RPMI7951 (cell line): ENCODE measurements around the gene LIAS. TPM values are rescaled to one million over a fixed set of nuclear protein-coding genes. Genes with fewer than 3 reads are reported as not detected.
"Not testable (repeated sequence)": the region's sequence is repeated elsewhere in the genome, so short reads cannot be mapped to it uniquely, and the experiment has no call there.

Experiments used
- DNase-seq: peaks from one replicate; pipeline ENCODE4 v3.0.0-alpha.2; 2012; ENCODE audit warnings: low read depth
- total RNA-seq: library from RNA; depleted of rRNA; stranded (reverse); fragments of >200 nt; shearing (Covaris generic); gene quantifications from 2 replicates; pipeline ENCODE4 v1.2.3, GENCODE V29; 2014

The LIAS gene
- total RNA-seq, 1 experiment from 2014 or later, result 8.1 TPM

- no peak for DNase-seq
These were observed 39.3 kb downstream of the LIAS start for GRCh38 chr4:39497909-39498726.

- no peak for DNase-seq
These were observed 39.8 kb downstream of the LIAS start for GRCh38 chr4:39498727-39499020.

- DNase-seq, result no peak
These were observed 43.3 kb downstream of the LIAS start for GRCh38 chr4:39502019-39502663.

- not testable (repeated sequence) for DNase-seq
These were observed 43.8 kb downstream of the LIAS start for GRCh38 chr4:39502664-39503035.

- no peak for DNase-seq
These were observed 45.7 kb downstream of the LIAS start for GRCh38 chr4:39504538-39504937.

- no peak for DNase-seq
These were observed 46.7 kb downstream of the LIAS start for GRCh38 chr4:39505581-39505980.

- DNase-seq, result no peak
These were observed 51.6 kb downstream of the LIAS start for GRCh38 chr4:39510348-39510929.

- not testable (repeated sequence) for DNase-seq
These were observed 55.4 kb downstream of the LIAS start for GRCh38 chr4:39514266-39514665.

GRCh38 chr4:39514888-39515401 lies 56.1 kb downstream of the LIAS start:
- no peak for DNase-seq

- DNase-seq, result not testable (repeated sequence)
These were observed 57.0 kb downstream of the LIAS start for GRCh38 chr4:39515669-39516401.

GRCh38 chr4:39516407-39516966 lies 57.6 kb downstream of the LIAS start:
- no peak for DNase-seq

GRCh38 chr4:39518484-39518883 lies 59.6 kb downstream of the LIAS start:
- DNase-seq, result no peak

- peak; percentile 47 for DNase-seq
These were observed 62.5 kb downstream of the LIAS start for GRCh38 chr4:39521253-39521919.

GRCh38 chr4:39522068-39522467 lies 63.2 kb downstream of the LIAS start:
- no peak for DNase-seq

GRCh38 chr4:39524161-39524957 lies 65.5 kb downstream of the LIAS start:
- DNase-seq, result no peak

GRCh38 chr4:39525822-39526690 lies 67.2 kb downstream of the LIAS start:
- DNase-seq, result no peak

- DNase-seq, result no peak
These were observed 68.0 kb downstream of the LIAS start for GRCh38 chr4:39526765-39527295.

GRCh38 chr4:39527296-39528060 lies 68.6 kb downstream of the LIAS start, which contains the start of gene UGDH:
TSS of gene UGDH (minus strand) at chr4:39527439. CDS start at chr4:39521512, 5,927 bp downstream.
- DNase-seq, result peak; percentile 97
